Measurements from ENCODE around the gene TMEM30B.

Gene TMEM30B

GRCh38 chr14:61298824-61299223, 17.7 kb upstream of the TMEM30B start:
- no peak for DNase-seq

- no peak for DNase-seq
Measured at GRCh38 chr14:61297581-61297980, 16.4 kb upstream of the TMEM30B start.

- no peak for DNase-seq
Measured at GRCh38 chr14:61296719-61297502, 15.8 kb upstream of the TMEM30B start.

GRCh38 chr14:61296151-61296550, 15.0 kb upstream of the TMEM30B start:
- no peak for DNase-seq

- no peak for DNase-seq
Measured at GRCh38 chr14:61290701-61291100, 9.6 kb upstream of the TMEM30B start.

GRCh38 chr14:61288720-61289119, 7.6 kb upstream of the TMEM30B start:
- no peak for DNase-seq

- no peak for DNase-seq
Measured at GRCh38 chr14:61288228-61288627, 7.1 kb upstream of the TMEM30B start.

GRCh38 chr14:61287196-61287595, 6.1 kb upstream of the TMEM30B start:
- DNase-seq, result no peak

- DNase-seq, result no peak
Measured at GRCh38 chr14:61285364-61285763, 4.2 kb upstream of the TMEM30B start.

- DNase-seq, result no peak
Measured at GRCh38 chr14:61284001-61284400, 2.9 kb upstream of the TMEM30B start.

GRCh38 chr14:61282746-61283145, 1.6 kb upstream of the TMEM30B start:
- no peak for DNase-seq

GRCh38 chr14:61281948-61282275, 774 bp upstream of the TMEM30B start:
- no peak for DNase-seq

GRCh38 chr14:61280526-61281185, 482 bp downstream of the TMEM30B start:
- DNase-seq, result peak; percentile 73

- DNase-seq, result peak; percentile 26
Measured at GRCh38 chr14:61280092-61280525, 1.0 kb downstream of the TMEM30B start.

GRCh38 chr14:61279082-61279481, 2.1 kb downstream of the TMEM30B start:
- no peak for DNase-seq

GRCh38 chr14:61277784-61278183, 3.4 kb downstream of the TMEM30B start:
- DNase-seq, result no peak

GRCh38 chr14:61277232-61277631, 3.9 kb downstream of the TMEM30B start:
- DNase-seq, result no peak

- DNase-seq, result no peak
Measured at GRCh38 chr14:61271552-61271951, 9.6 kb downstream of the TMEM30B start.

- DNase-seq, result no peak
Measured at GRCh38 chr14:61270714-61271113, 10.4 kb downstream of the TMEM30B start.

- DNase-seq, result peak; percentile 57
Measured at GRCh38 chr14:61269321-61270083, 11.6 kb downstream of the TMEM30B start.

GRCh38 chr14:61268812-61269211, 12.3 kb downstream of the TMEM30B start:
- no peak for DNase-seq

GRCh38 chr14:61266891-61267740, 14.0 kb downstream of the TMEM30B start:
- DNase-seq, result no peak

GRCh38 chr14:61266436-61266835, 14.7 kb downstream of the TMEM30B start:
- no peak for DNase-seq

All from stimulated activated naive CD4-positive, alpha-beta T cell treated with Interleukin-2 at 50 U/mL for 16 hours (primary cell).